ENCODE measurements around the gene SCRN2.

SCRN2 gene

GRCh38 chr17:47844814-47845715 is 4.0 kb upstream of the SCRN2 start:
- no peak for DNase-seq

GRCh38 chr17:47844227-47844626 is 3.2 kb upstream of the SCRN2 start:
- no peak for DNase-seq

- DNase-seq = no peak
Observed at GRCh38 chr17:47843391-47843730, 2.3 kb upstream of the SCRN2 start.

- DNase-seq = no peak
Observed at GRCh38 chr17:47841488-47842291, 617 bp upstream of the SCRN2 start.

GRCh38 chr17:47840001-47840741 is 902 bp downstream of the SCRN2 start:
- no peak for DNase-seq

GRCh38 chr17:47839071-47839470 is 2.0 kb downstream of the SCRN2 start:
- no peak for DNase-seq

- no peak for DNase-seq
Observed at GRCh38 chr17:47838636-47839035, 2.4 kb downstream of the SCRN2 start.

- DNase-seq = no peak
Observed at GRCh38 chr17:47837401-47838039, 3.6 kb downstream of the SCRN2 start.

- DNase-seq = no peak
Observed at GRCh38 chr17:47836601-47837000, 4.5 kb downstream of the SCRN2 start.

GRCh38 chr17:47834756-47835155 is 6.3 kb downstream of the SCRN2 start:
- no peak for DNase-seq

GRCh38 chr17:47831934-47832327 is 9.1 kb downstream of the SCRN2 start:
- no peak for DNase-seq

GRCh38 chr17:47831003-47831933 is 9.8 kb downstream of the SCRN2 start, which contains the start of the genes LRRC46 and MRPL10:
Gene LRRC46 (plus strand): TSS chr17:47831670. CDS start chr17:47831990, 320 bp downstream.
Gene MRPL10 (minus strand): TSS chr17:47831541. CDS start chr17:47831511, 30 bp downstream.
- DNase-seq = peak; percentile 90

- no peak for DNase-seq
Observed at GRCh38 chr17:47830396-47831002, 10.6 kb downstream of the SCRN2 start.

- no peak for DNase-seq
Observed at GRCh38 chr17:47829870-47830269, 11.2 kb downstream of the SCRN2 start.

GRCh38 chr17:47823519-47823918 is 17.6 kb downstream of the SCRN2 start:
- DNase-seq = no peak

GRCh38 chr17:47822785-47823184 is 18.3 kb downstream of the SCRN2 start:
- DNase-seq = no peak

- DNase-seq = peak; percentile 77
Observed at GRCh38 chr17:47821424-47822391, 19.4 kb downstream of the SCRN2 start, which contains the start of gene OSBPL7. Gene OSBPL7 (minus strand): TSS chr17:47821794. CDS start chr17:47820278, 1,516 bp downstream.

GRCh38 chr17:47821031-47821423 is 20.0 kb downstream of the SCRN2 start:
- DNase-seq = no peak

GRCh38 chr17:47820033-47820789 is 20.9 kb downstream of the SCRN2 start:
- no peak for DNase-seq
